HL-60/S4 treated with retinoic acid at 250 ng/mL for 4 days and 3 days (cell line): Measurements from ENCODE around the gene TSBP1.
"Not testable (repeated sequence)": the region's sequence is repeated elsewhere in the genome, so short reads cannot be mapped to it uniquely, and the experiment has no call there.

Experiments
- in situ Hi-C: fragments of 300-500 bp; cut with MboI; formaldehyde crosslinking; loops from 2 replicates; pipeline ENCODE4 v1.7.0; 2022; ENCODE audit warnings: low sequenced_read_pairs

TSBP1 gene

DNA sequence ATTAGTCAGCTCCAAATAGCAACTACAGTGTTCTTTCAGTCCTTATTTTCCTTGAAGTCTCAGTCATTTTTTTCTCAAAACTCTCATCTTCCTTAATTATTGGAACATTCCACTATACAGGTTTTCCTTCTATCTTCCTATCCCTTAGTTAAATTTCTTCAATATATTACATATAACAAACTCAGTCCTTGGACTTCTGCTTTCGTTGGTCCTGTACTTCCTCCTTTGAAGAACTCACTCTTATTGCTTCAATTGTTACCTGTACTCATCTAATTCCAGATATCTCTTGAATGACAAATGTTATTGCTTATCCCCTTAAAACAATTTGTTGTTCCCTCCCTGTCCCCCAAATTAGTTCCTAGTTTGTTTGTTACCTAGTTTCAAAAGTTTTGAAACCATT is 80.2 kb downstream of the TSBP1 start:
- in situ Hi-C loops, result no loop called here

GRCh38 chr6:32290886-32291450 is 80.7 kb downstream of the TSBP1 start:
- in situ Hi-C loops, result no loop called here

GRCh38 chr6:32288426-32288825 is 83.3 kb downstream of the TSBP1 start:
- in situ Hi-C loops, result no loop called here

GRCh38 chr6:32273801-32274577 is 97.7 kb downstream of the TSBP1 start:
- in situ Hi-C loops, result not testable (repeated sequence)

- in situ Hi-C loops, result no loop called here
These were observed 100.3 kb downstream of the TSBP1 start for GRCh38 chr6:32271429-32271828.

DNA sequence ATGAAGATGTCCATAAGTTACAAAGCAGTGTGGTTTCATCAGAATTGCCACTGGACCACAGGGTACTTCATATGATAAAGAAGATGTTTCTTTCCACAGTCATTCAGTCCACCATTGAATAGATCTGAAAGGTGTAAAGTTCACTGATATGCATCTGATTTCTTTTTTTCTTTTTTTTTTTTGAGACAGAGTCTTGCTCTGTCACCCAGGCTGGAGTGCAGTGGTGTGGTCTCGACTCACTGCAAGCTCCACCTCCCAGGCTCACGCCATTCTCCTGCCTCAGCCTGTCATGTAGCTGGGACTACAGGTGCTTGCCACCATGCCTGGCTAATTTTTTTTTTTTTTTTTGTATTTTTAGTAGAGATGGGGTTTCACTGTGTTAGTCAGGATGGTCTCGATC is 103.2 kb downstream of the TSBP1 start:
- in situ Hi-C loops, result not testable (repeated sequence)

DNA sequence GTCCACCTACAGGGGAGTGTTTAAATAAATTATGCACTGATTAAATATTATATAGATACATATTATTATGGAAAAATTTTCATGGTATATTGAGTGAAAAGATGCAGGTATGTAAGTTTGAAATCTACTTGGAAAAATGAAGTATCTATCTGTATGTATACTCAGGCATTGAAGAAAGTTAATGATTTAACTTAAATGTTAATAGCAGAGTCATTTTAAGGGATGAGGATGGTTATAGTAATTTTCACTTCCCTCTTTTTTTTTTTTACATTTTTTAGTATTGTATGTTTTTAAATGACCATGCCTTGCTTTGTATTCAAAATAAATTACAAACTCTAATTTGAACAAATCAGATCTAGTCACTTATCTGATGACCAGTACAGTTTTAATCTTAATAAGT is 104.7 kb downstream of the TSBP1 start:
- in situ Hi-C loops, result no loop called here

- in situ Hi-C loops, result not testable (repeated sequence)
These were observed 114.4 kb downstream of the TSBP1 start for GRCh38 chr6:32257262-32257661.

GRCh38 chr6:32255199-32256153 is 116.2 kb downstream of the TSBP1 start:
- in situ Hi-C loops, result no loop called here

DNA sequence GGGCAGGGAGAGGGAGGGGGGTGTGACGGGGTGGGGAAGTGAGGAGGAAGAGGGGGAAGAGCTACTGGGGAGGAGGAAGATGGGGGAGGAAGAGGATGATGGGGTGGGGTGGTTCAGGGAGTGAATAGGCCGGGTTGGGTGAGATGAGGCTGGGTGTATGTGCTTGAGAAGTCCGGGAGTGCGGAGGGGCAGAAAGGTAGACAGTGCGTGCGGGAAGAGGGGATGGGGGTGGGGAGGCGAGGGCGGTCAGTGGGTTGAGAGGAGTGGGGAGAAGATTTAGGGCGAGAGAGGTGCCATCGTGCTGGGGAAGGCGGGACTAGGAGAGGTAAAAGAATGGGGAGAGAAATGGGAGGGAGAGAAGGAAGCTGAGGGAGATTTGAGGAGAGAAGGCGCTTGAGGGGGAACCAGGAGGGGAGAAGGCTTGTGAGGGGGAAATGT is 116.9 kb downstream of the TSBP1 start:
- in situ Hi-C loops, result no loop called here

DNA sequence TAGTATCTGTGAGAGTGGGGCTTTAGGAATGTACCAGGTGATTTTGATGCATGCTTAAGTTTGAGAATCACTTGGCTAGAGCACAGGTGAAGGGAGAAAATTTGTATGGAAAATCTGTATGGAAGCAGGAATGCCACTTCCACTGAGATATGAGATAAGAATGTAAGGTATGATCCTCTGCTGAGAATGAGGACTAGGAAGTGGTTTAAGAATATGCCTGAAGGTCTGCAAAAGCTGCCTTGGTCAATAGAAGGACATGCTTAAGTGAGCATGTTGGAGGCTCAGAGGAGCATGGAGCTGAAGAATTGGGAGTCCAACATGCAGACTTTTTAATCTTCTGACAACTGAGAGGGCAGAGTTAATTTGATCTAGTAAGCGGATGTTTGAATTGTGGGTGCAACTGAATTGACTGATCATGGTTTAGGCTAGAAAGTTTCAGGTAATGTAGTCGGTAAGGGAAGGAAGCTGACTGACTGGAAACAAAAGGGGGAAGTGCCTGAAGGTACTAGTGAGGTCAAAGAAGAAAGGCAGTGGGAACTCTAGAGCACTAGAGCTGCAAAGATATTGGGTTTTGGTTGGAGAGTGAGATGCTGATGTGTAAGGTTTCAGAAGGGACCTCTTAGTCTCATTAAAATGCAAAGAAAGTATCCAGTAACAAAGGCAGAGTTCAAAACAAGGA is 119.2 kb downstream of the TSBP1 start:
- in situ Hi-C loops, result no loop called here

- in situ Hi-C loops, result no loop called here
These were observed 122.4 kb downstream of the TSBP1 start for GRCh38 chr6:32249262-32249661.

- in situ Hi-C loops, result no loop called here
These were observed 124.3 kb downstream of the TSBP1 start for GRCh38 chr6:32247401-32247800.

DNA sequence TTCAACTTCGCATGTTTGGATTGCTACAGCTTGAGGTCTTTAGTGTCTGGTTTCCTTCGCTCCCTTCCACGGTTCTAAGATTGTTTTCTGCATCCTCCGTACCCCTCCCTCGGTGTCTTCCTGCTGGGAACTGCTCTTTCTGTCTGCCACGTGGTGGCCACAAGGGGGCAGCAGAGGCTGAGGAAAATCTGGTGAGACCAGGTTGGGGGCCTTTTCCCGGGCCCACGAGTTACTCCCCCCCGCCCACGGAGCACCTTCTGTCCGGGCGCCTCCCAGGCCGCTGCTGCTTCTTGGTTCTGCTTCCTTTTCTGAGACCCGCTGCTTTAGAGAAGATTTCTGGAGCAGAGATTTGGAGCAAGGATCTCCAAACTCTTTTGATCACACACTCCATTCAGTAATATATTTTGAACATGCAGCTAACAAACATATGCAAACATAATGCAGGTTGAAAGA is 126.7 kb downstream of the TSBP1 start:
- in situ Hi-C loops, result no loop called here

DNA sequence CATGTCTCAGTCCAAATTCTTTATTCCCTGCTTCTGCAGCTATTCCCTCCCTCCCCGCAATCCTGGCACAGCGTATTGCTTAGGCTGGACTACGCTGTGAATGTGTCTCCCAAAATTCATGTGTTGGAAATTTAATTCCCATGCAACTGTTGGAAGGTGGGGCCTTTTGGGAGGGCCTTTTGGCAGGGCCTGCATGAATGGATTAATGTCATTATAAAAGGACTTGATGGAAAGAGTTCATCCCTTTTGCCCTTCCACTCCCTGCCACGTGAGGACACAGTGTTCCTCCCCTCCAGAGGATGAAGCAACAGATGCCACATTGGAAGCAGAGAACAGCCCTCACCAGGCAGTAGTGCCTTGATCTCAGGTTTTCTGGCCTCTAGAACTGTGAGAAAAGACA is 127.4 kb downstream of the TSBP1 start:
- in situ Hi-C loops, result no loop called here
